Effector memory CD4-positive, alpha-beta T cell (primary cell): ENCODE data around the gene SLC35F2.

Experiments used
- DNase-seq, 3 donors: peaks; one replicate each; pipeline ENCODE4 v3.0.0-alpha.2; 2020
- H3K27ac ChIP-seq: 2 replicates; pipeline ENCODE4 v1.7.0; 2013; ENCODE audit warnings: mild to moderate bottlenecking, low read length, moderate library complexity; ENCODE audit not compliant: insufficient read depth, poor library complexity, severe bottlenecking
- H3K27me3 ChIP-seq: replicated peaks from 2 replicates; pipeline ENCODE4 v1.7.0; 2013; ENCODE audit warnings: mild to moderate bottlenecking, low read length; ENCODE audit not compliant: insufficient read depth, control insufficient read depth, poor library complexity, severe bottlenecking
- H3K36me3 ChIP-seq: 2 replicates; pipeline ENCODE4 v1.7.0; 2013; ENCODE audit warnings: mild to moderate bottlenecking, low read length, moderate library complexity; ENCODE audit not compliant: control insufficient read depth, insufficient read depth
- H3K4me1 ChIP-seq: 2 replicates; pipeline ENCODE4 v1.7.0; 2013; ENCODE audit warnings: low read length, mild to moderate bottlenecking; ENCODE audit not compliant: control insufficient read depth, insufficient read depth, poor library complexity, severe bottlenecking
- H3K4me3 ChIP-seq: 2 replicates; pipeline ENCODE4 v1.7.0; 2013; ENCODE audit warnings: low read length, low read depth, mild to moderate bottlenecking; ENCODE audit not compliant: insufficient read depth, poor library complexity, severe bottlenecking
- H3K9me3 ChIP-seq: 2 replicates; pipeline ENCODE4 v1.7.0; 2013; ENCODE audit warnings: mild to moderate bottlenecking, low read length, moderate library complexity; ENCODE audit not compliant: control insufficient read depth

The SLC35F2 gene

DNA sequence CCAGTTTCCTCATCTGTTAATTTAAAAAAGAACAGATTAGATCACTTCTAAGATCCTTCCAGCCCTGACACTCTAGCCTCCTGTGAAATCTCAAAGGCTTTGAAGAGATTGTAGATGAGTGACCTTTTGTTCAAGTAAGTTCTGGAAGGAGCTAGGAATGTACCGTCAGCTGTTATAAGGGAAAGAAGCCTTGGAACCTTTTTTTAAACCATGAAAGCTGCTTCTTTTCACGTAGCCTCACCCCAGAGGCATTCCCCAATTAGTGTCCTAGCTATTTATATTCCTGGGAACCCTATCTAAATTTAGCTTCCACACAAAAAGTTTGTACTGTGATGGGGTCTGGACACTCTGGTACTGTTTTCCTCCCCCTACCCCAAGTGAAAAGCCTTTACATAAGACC, 111.0 kb downstream of the SLC35F2 start:
- H3K9me3 ChIP-seq, result no peaks in the 10 kb centered on the region
- H3K4me1 ChIP-seq, result no peaks in the 10 kb centered on the region
- no peaks in the 10 kb centered on the region for H3K27me3 ChIP-seq
- H3K36me3 ChIP-seq, result no peaks in the 10 kb centered on the region
- H3K4me3 ChIP-seq, result no peak overlapping the region
- DNase-seq, result no peak
- no peak overlapping the region for H3K27ac ChIP-seq

DNA sequence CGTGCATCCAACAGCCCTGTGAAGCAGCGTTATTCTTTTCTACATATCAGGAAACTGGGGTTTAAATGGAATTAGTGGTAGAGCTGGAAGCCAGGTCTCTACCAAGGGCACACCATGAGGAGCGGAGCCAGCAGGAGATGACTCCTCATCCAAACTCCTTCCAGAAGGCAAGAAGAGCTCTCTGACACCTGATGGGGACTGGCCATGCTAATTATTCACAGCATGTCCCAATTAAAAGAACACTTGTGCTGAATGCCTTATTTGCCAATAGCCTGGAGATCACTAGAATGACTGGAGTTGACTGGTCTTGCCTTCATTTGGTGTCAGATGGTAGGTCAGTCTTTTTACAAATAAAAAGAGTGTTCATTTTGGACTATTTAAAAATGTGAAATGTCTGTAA, 113.9 kb downstream of the SLC35F2 start:
- Histone ChIP-seq H3K27ac (no peak overlapping the region), H3K36me3 (no peaks in the 10 kb centered on the region), H3K4me1 (no peaks in the 10 kb centered on the region), H3K4me3 (no peak overlapping the region), H3K9me3 (no peaks in the 10 kb centered on the region), H3K27me3 (peaks cover 4% of the 10 kb centered on the region)
- no peak for DNase-seq

DNA sequence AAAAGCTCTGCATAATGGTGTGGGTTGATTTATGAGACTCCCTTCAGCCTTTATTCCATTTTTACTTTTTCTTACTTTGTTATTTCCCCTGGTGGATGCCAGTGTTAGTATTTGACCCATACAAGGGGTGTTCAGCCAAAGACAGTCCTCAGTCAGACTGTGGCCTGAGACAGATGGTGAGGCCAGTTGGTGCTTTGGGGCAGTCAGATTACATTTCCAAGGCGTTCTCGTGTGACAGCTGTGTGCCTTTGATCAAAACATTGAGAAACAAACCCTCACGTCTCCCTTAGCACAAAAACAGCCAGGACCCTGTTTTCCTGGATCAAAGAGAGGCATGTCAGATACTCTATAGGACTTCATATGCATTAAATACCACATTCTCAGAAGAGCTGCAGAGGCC, 115.4 kb downstream of the SLC35F2 start:
- Histone ChIP-seq H3K9me3 (no peaks in the 10 kb centered on the region), H3K27me3 (peaks cover 4% of the 10 kb centered on the region)
- DNase-seq, result no peak

DNA sequence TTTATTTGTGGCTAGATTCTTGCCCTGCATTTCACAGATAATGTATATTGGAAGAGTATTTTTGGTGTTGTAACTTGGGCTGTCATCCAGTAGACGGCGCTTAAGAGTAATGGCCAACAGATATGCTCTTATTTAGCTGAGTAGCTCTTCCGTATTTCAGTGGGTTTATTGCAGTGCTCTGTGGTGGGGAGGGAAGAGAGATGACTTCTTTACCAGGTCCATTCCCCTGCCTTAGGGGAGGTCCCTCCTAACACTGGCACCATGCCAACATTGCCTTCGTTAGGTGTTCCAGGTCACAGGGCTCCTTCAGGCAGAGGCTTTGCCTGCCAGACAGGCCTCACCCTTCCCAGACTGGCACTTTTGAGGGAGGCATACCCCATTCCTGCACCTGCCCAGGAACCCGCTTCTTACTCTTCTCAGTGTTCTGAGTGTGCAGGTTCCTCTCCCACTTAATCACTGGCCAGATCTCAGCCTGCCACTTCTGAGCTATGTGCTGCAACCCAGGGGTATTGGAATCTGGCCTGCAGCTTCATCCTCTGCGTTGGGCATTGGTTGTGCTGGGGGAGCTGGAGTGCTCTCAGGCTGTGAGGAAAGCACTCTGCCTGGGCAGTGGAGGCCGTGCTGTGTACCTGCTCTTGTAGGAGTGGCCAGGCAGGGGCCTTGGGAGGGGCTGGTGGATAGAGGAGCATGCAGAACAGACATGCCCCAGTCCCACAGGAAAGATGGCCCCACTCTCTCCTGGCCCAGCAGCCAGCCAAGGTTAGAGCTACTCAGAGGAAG, 117.4 kb downstream of the SLC35F2 start:
- H3K27me3 ChIP-seq, result peaks cover 4% of the 10 kb centered on the region
- no peak for DNase-seq
- H3K9me3 ChIP-seq, result no peaks in the 10 kb centered on the region
- H3K27ac ChIP-seq, result no peak overlapping the region
- H3K4me3 ChIP-seq, result no peak overlapping the region
- H3K36me3 ChIP-seq, result no peaks in the 10 kb centered on the region
- no peaks in the 10 kb centered on the region for H3K4me1 ChIP-seq

More for the DNA sequence above, 115.4 kb downstream of the SLC35F2 start:
- no peak overlapping the region for H3K27ac ChIP-seq
- no peaks in the 10 kb centered on the region for H3K36me3 ChIP-seq
- no peak overlapping the region for H3K4me3 ChIP-seq
- H3K4me1 ChIP-seq, result no peaks in the 10 kb centered on the region
